Stomach (tissue), 9 donors: ENCODE data around the gene CUL9. TPM values are rescaled to one million over a fixed set of nuclear protein-coding genes. Genes with fewer than 3 reads are reported as not detected.

Source experiments
- DNase-seq, 2 donors: peaks; one replicate each; pipeline versions ENCODE4 v3.0.0 to v3.0.0-alpha.2; 2013 to 2019
- H3K27ac ChIP-seq, 5 donors: fragments of 200-600 bp in 4 of 5; sonication (generic) in 4 of 5; one replicate each; pipeline ENCODE4 v1.5.1; 2013 to 2019; ENCODE audit warnings: mild to moderate bottlenecking in 1 of 5, moderate library complexity in 1 of 5
- H3K27me3 ChIP-seq, 3 donors: fragments of 200-600 bp; sonication (generic); one replicate each; pipeline ENCODE4 v1.5.1; 2017 to 2019; ENCODE audit warnings: mixed run types in 1 of 3
- H3K36me3 ChIP-seq, 4 donors: fragments of 200-600 bp; sonication (generic); 1 replicate in 3 of 4; 2 replicates in 1 of 4; pipeline ENCODE4 v1.5.1; 2016 to 2019
- H3K4me1 ChIP-seq, 4 donors: fragments of 200-600 bp; sonication (generic); one replicate each; pipeline ENCODE4 v1.5.1; 2016 to 2019
- H3K4me3 ChIP-seq, 4 donors: fragments of 200-600 bp; sonication (generic) in 3 of 4; one replicate each; pipeline ENCODE4 v1.5.1; 2016 to 2019; ENCODE audit warnings: mild to moderate bottlenecking in 1 of 4
- H3K9me3 ChIP-seq, 4 donors: fragments of 200-600 bp; sonication (generic); one replicate each; pipeline ENCODE4 v1.5.1; 2016 to 2019
- EP300 ChIP-seq: sonication (generic); formaldehyde crosslinking; IDR thresholded peaks from one replicate; pipeline ENCODE4 v1.6.1; 2017; ENCODE audit warnings: antibody characterized with exemption
- POLR2A ChIP-seq, 4 donors: fragments of 450-650 bp; IDR thresholded peaks; one replicate each; pipeline ENCODE4 v1.6.1; 2016; ENCODE audit warnings: antibody characterized with exemption in 4 of 4, control low read depth in 2 of 4, mild to moderate bottlenecking in 1 of 4, moderate library complexity in 1 of 4
- POLR2AphosphoS5 ChIP-seq, 3 donors: sonication (generic); formaldehyde crosslinking; IDR thresholded peaks; one replicate each; pipeline ENCODE4 v1.6.1; 2016; ENCODE audit warnings: antibody characterized with exemption in 3 of 3
- WGBS, 5 donors: extraction: QIAGEN DNeasy Blood & Tissue Kit in 3 of 5; methylation state at CpG; one replicate each; pipeline versions ENCODE4 v1.1.5 to v1.1.7; 2013 to 2018; 5-methylcytosine and 5-hydroxymethylcytosine counted together
- intact Hi-C: fragments of 100-400 bp; cut with DNase I; formaldehyde crosslinking; loops from one replicate; pipeline ENCODE4 v1.15.1; 2023; ENCODE audit warnings: low total_unique reads
- polyA plus RNA-seq, 3 donors: library from polyadenylated mRNA; stranded (reverse); fragments of 200-250 nt; gene quantifications; one replicate each; pipeline ENCODE4 v1.2.3, GENCODE V29; 2013
- total RNA-seq, 5 donors: library from RNA; depleted of rRNA; stranded (reverse); fragments of >200 nt; gene quantifications; one replicate each; pipeline versions ENCODE4 v1.1.0 to v1.2.3, GENCODE V29; 2014 to 2016
- TF ChIP-seq, protein P1 (sequence below), 7 experiments: fragments of 450-650 bp in 4 of 7; fragments of 200-600 bp in 3 of 7; sonication (generic) in 3 of 7; IDR thresholded peaks; one replicate each; pipeline ENCODE4 v1.5.1; 2016 to 2019; ENCODE audit warnings: antibody characterized with exemption in 7 of 7, control low read depth in 2 of 7, mild to moderate bottlenecking in 1 of 7
- donor health status: healthy with polysubstance abuse.
- donor health status: Bipolar disorder and iron deficiency.
- donor health status: healthy.

CUL9 gene
- total and polyA plus RNA-seq, 8 donors, result 22.8 to 120 (median 45.0) TPM

DNA sequence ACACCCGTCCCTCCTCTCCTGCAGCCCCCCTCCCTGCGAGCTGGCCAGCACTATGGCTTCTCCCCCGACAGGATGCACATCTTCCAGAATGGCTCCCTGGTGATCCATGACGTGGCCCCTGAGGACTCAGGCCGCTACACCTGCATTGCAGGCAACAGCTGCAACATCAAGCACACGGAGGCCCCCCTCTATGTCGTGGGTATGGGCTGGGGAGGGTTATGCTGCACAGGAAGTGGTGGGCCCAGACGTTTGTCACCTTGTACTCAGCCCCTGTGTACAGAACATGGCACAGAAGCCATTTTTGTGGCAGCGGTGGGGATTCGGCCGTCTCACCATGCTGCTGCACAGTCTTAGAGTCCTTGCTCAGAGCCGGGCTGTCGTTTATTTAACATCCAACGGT lies 39.9 kb upstream of the CUL9 start:
- peaks cover 10 to 15% (median 12%) of the 10 kb centered on the region in 4 donors for H3K4me1 ChIP-seq
- no peak for DNase-seq
- intact Hi-C loops, result loop anchor here (5.0 to 10.0 kb wide), 2 partner anchors 67 to 240 kb away; partner anchors contain the start of gene PTK7
- H3K27me3 ChIP-seq, result no peaks in the 10 kb centered on the region
- no peak overlapping the region for H3K4me3 ChIP-seq
- H3K9me3 ChIP-seq, result no peaks in the 10 kb centered on the region
- WGBS, 5 donors, result 69 to 78% (median 74%) methylated on average over 11 to 14 of the region's 14 CpGs
- peaks cover 0 to 12% (median 9%) of the 10 kb centered on the region in 4 donors for H3K36me3 ChIP-seq
- no peak for TF ChIP-seq EP300
- TF ChIP-seq, protein P1, sequence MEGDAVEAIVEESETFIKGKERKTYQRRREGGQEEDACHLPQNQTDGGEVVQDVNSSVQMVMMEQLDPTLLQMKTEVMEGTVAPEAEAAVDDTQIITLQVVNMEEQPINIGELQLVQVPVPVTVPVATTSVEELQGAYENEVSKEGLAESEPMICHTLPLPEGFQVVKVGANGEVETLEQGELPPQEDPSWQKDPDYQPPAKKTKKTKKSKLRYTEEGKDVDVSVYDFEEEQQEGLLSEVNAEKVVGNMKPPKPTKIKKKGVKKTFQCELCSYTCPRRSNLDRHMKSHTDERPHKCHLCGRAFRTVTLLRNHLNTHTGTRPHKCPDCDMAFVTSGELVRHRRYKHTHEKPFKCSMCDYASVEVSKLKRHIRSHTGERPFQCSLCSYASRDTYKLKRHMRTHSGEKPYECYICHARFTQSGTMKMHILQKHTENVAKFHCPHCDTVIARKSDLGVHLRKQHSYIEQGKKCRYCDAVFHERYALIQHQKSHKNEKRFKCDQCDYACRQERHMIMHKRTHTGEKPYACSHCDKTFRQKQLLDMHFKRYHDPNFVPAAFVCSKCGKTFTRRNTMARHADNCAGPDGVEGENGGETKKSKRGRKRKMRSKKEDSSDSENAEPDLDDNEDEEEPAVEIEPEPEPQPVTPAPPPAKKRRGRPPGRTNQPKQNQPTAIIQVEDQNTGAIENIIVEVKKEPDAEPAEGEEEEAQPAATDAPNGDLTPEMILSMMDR (IDR thresholded peaks at IDR 0.05), result no peak
- H3K27ac ChIP-seq, result no peak overlapping the region

DNA sequence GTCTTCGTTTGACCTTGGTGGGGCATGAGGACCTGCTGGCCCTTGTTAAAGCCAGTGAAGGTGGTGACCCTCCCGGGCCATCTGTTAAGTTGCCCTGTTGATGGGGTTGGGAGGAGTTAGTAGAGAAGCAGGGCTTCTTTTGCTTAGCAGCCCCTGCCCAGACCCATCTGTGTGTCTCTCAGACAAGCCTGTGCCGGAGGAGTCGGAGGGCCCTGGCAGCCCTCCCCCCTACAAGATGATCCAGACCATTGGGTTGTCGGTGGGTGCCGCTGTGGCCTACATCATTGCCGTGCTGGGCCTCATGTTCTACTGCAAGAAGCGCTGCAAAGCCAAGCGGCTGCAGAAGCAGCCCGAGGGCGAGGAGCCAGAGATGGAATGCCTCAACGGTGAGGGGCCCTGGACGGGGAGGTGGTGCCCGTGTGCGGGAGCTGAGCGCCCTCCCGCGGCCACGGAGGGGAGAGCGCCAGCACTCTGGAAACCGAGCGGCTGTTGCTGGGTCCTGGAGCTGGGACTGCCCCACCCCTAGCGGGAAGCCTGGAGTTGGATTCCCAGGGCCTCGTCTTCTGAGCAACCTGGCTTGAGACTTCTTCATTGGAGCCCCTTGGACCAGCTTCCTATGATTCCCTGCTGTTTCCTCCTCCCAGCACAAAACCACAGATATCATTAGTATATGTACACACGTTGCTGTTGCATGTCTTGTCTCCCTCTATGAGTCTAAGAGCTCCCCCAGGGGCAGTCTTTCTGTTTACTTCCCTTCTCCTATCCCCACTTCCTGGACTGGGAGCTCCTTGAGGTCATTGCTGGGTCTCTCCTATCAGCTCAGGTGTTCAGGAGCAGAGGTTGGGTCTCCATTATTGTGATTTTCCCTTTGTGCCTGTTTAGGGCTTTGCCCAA lies 38.5 kb upstream of the CUL9 start:
- 7 to 15% (median 12%) methylated on average over 15 to 25 of the region's 25 CpGs for WGBS, 5 donors
- Histone ChIP-seq H3K27ac (peak overlapping the region in 4 of 5 donors; percentile 31 to 45 (median 42)), H3K4me3 (peak overlapping the region in 1 of 4 donors; percentile 4), H3K36me3 (peaks cover 0 to 12% (median 10%) of the 10 kb centered on the region in 4 donors), H3K4me1 (peaks cover 10 to 15% (median 12%) of the 10 kb centered on the region in 4 donors), H3K27me3 (no peaks in the 10 kb centered on the region), H3K9me3 (no peaks in the 10 kb centered on the region)
- TF ChIP-seq POLR2A (IDR thresholded peaks at IDR 0.05) (no peak), POLR2AphosphoS5 (IDR thresholded peaks at IDR 0.05) (peak in 1 of 3 donors; percentile 80), EP300 (no peak)
- TF ChIP-seq, protein P1 (IDR thresholded peaks at IDR 0.05), result peak in 5 of 7 experiments; percentile 91 to 96 (median 94)
- DNase-seq, result peak; percentile 90 to 97
- intact Hi-C loops, result loop anchor here (5.0 to 10.0 kb wide), 2 partner anchors 69 to 241 kb away; partner anchors contain the start of gene PTK7

DNA sequence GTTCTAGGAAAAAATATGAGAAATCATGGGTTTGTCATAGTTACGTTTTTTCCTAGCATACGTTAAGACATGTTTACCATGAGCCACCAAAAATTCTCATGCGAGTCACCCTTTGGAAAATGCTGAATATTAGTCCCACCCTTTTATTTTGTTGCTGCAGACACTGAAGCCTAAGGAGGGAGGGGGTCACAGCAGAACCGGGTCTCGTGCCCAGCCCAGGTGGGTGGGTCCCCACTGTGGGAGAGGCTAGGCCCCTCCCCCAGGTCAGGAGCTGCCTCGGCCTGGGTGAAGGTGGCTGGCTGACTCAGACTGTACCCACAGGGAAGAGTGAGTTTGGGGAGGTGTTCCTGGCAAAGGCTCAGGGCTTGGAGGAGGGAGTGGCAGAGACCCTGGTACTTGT lies 37.1 kb upstream of the CUL9 start:
- no peak overlapping the region for H3K4me3 ChIP-seq
- intact Hi-C loops, result loop anchor here (5.0 to 10.0 kb wide), 2 partner anchors 70 to 243 kb away; partner anchors contain the start of gene PTK7
- TF ChIP-seq POLR2AphosphoS5 (IDR thresholded peaks at IDR 0.05) (no peak), EP300 (no peak), POLR2A (IDR thresholded peaks at IDR 0.05) (no peak)
- TF ChIP-seq, protein P1 (IDR thresholded peaks at IDR 0.05), result no peak
- peaks cover 14 to 20% (median 17%) of the 10 kb centered on the region in 4 donors for H3K4me1 ChIP-seq
- no peak for DNase-seq
- peaks cover 0 to 12% (median 3%) of the 10 kb centered on the region in 4 donors for H3K36me3 ChIP-seq
- 59 to 75% (median 67%) methylated on average over 6 of the region's 6 CpGs for WGBS, 5 donors
- no peaks in the 10 kb centered on the region for H3K27me3 ChIP-seq
- H3K27ac ChIP-seq, result no peak overlapping the region
- no peaks in the 10 kb centered on the region for H3K9me3 ChIP-seq

DNA sequence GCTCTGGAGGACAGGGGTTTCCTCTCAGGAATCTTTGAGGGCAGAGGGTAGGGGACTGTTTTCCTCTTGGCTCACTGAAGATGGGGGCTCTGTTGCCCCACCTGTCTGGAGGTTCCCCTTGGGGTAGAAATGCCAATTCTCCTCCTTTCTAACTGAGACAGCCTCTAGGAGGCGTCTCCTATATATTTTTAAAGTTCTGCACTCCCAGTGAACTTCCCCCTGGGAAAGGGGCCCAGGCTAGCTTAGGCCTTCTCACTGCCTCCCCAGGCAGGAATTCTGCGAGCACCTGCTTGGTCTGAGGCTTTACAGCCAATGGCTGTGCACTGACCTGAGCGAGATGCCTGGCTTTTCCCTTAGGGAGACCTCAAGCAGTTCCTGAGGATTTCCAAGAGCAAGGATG lies 35.7 kb upstream of the CUL9 start:
- intact Hi-C loops, result loop anchor here (10.0 kb wide), 1 partner anchor 71 kb away; the partner anchor contains the start of gene PTK7
- no peak for DNase-seq
- Histone ChIP-seq H3K36me3 (peaks cover 0 to 12% (median 3%) of the 10 kb centered on the region in 4 donors), H3K4me1 (peaks cover 16 to 30% (median 23%) of the 10 kb centered on the region in 4 donors), H3K4me3 (no peak overlapping the region), H3K27ac (no peak overlapping the region), H3K9me3 (no peaks in the 10 kb centered on the region), H3K27me3 (no peaks in the 10 kb centered on the region)
- TF ChIP-seq, protein P1 (IDR thresholded peaks at IDR 0.05), result no peak
- TF ChIP-seq POLR2A (IDR thresholded peaks at IDR 0.05) (no peak), EP300 (no peak), POLR2AphosphoS5 (IDR thresholded peaks at IDR 0.05) (no peak)
- 67 to 86% (median 79%) methylated on average over 3 of the region's 3 CpGs for WGBS, 5 donors
